Activated CD4-positive, alpha-beta T cell treated with anti-CD3 and anti-CD28 coated beads, Interleukin-2, amount 50 U/mL, for 4 hours (primary cell): ENCODE measurements around the gene IFT88.

Experiments used
- DNase-seq, 2 experiments: peaks; one replicate each; pipeline ENCODE4 v3.0.0-alpha.2; 2020

The IFT88 gene

DNA sequence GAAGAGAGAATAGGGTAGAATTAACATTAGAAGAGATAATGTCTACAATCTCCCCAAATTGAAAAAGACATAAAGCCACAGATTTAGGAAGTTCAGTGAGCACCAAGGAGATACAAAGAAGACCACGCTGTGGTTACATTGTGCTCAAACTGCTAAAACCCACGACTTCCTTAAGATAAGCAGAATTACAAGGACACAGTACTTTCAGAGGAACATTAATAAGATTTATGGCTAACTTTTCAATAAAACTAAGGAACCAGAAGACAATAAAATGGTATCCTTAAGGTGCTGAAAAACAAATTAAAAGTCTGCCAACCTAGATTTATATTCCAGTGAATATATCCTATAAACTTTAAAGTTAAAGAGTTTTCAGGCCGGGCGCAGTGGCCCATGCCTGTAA is 129.1 kb downstream of the IFT88 start:
- no peak for DNase-seq

DNA sequence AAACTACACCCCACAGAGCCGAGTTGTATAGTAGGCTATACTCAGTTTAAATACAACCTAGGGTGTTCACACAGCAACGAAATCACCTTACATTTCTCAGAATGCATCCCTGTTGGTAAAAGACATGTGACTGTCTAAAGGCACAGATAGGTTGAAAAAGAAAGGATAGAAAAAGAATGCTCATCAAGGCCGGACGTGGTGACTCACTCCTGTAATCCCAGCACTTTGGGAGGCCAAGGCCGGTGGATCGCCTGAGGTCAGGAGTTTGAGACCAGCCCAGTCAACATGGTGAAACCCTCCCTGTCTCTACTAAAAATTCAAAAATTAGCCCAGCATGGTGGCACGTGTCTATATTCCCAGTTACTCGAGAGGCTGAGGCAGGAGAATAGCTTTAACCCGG is 132.8 kb downstream of the IFT88 start:
- no peak for DNase-seq

DNA sequence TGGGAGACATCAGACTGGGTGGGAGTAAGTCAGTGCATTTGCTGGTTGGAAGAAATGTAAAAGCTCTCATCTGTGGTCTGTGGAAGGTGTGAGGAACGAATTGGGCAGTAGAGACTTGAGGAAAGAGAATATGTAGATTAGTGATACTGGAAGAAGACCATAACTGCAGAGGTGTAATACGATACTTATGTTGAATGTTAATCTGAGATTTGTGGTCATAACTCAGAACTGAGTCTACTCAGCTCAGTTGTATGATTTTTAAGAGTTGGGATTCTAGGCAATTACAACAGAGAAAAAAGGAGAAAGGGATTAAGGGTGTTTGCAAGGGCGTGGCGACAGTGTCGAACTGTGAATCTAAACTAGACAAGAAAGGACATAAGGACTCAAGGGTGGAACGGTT is 133.3 kb downstream of the IFT88 start:
- no peak for DNase-seq

DNA sequence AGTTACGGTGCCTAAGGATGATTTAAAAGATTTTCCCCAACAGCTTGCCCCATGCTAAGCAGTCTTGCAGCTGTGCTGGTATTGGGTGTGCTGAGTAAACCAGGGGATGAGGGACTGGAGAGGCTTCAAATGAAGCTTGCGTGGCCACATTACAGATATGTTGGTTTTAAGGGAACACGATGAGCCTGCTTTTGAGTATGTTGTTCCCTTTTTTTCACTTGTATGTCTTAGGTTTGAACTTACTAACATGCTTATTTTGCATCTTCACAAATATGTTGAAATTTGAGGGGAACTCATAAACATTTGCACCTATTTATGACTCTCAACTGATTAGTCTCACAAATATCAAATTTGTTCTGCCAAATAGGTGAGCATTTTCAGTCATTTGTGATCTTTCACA is 134.5 kb downstream of the IFT88 start:
- no peak for DNase-seq

DNA sequence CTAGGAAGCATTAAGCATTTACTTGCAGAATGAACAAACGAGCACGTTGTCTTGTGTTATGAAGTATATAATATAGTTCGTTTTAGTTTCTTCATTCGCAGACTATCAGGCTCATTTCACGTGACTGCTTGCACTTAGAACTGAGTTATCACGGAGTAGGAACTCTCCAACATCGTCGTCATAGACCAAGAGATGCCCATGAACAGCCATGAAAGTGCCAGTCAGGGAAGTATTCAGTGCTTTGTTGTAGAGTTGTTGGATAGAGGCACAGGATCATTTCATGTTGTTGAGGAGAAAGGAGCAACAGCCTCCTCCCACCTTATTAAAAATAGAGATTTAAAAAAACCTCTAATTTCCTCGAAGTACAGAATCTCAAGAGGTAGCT is 135.6 kb downstream of the IFT88 start:
- no peak for DNase-seq

DNA sequence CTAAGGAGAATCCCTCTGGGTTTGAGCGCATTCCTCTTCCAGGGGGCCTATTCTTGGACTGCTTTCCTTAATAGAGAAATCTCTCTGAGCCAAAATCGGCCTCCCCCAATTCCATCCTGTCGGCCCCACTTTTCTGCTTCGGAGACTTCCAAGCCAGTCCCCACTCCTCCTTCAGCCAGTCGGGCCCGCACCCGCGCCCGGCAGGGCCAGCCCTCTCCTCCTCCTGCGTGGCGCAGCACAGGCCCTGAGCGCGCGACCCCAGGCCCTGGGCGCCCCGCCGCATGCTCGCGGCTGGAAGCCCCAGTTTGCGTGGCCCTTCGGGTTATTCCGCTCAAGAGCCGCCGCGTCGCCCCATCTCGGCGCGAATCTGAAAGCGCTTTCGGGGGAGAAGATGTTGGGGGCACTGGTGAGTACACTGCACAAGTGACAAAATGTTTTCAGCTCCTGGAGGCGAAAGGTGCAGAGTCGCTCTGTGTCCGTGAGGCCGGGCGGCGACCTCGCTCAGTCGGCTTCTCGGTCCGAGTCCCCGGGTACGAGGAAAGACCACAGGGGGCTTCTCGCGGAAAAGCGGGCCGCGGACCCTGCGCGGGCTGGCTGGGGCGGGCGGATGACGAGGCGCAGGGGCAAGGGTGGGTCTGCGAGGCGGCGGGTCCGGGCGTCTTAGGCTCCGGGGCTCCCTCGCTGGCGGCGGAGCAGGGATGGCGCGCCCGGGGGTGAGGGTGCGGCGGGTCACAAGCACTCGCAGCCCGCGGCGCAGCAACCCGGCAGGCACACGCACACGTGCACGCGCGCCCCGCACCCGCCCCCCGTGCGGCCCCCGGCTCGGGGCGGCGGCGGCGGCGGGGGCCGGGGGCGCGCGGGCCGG is 136.2 kb downstream of the IFT88 start, which contains the start of gene IL17D:
Gene IL17D (plus strand): TSS at position 785 of the 865 bp plus-strand sequence. CDS start 303 bp downstream, outside the sequence.
- DNase-seq = peak; percentile 27 to 32

DNA sequence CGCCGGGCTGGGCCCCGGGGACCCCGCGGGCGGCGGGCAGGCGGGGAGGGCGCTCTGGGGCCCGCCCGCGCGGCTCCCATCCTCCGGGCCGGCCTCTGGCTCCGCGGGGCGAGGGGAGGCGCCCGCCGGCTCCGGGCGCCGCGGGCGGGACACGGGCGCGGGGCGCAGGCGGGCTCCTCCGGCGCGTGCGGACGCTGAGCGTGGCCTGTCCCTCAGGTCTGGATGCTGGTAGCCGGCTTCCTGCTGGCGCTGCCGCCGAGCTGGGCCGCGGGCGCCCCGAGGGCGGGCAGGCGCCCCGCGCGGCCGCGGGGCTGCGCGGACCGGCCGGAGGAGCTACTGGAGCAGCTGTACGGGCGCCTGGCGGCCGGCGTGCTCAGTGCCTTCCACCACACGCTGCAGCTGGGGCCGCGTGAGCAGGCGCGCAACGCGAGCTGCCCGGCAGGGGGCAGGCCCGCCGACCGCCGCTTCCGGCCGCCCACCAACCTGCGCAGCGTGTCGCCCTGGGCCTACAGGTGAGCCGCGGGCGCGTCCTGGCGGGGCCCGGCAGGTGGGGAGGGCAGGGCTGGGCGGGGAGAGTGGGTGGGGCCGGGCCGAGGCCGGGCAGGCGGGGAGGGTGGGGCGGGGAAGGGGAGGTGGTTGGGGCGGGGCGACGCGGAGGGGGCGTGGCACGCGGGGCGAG is 137.0 kb downstream of the IFT88 start:
- peak; percentile 58 to 68 for DNase-seq

DNA sequence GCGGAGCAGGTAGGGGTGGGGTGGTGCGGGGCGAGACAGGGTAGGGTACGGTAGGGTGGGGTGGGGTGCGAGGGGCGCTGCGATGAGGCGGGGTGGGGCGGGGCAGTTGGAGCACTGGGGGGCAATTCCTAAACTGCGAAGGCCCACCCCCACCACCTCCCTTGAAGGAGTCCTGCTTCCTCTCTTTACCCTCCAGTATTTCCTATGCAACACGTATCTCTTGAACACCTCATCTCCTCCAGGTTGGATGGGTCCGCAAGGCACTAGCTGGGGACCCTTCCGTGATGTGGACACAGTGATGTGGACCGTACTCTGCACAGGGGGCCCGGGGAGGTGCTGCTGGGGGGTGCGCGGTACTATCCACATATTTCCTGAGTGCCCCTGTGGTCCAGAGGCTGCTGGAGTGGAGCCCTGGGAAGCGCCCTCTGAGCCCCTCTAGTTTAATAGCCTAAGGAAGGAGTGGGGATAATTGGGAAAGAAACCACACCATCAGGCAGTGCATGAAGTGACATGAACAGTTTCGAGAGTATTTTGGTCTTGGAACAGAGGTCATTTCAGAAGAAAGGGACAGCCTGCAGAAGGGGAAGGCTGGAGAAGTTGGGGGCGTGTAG is 137.6 kb downstream of the IFT88 start:
- DNase-seq = no peak

DNA sequence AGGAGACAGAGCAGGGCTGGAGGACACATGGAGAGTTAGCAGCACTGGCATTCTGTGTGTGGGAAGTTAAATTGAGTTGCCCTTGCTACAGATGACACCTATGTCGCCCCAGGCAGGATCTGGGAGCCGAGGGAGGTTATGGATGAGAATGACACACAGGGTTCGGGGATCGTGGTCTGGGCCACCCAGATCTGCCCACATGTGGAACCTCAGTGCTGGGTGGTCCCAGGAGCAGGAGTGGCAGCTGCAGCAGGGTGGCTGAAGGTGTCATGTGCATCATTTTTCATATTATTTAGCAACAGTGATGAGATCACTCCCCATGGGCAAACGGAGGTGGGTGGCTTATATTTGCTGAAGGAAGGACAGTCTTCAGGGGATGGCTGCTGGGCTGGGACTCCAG is 139.7 kb downstream of the IFT88 start:
- DNase-seq = no peak

DNA sequence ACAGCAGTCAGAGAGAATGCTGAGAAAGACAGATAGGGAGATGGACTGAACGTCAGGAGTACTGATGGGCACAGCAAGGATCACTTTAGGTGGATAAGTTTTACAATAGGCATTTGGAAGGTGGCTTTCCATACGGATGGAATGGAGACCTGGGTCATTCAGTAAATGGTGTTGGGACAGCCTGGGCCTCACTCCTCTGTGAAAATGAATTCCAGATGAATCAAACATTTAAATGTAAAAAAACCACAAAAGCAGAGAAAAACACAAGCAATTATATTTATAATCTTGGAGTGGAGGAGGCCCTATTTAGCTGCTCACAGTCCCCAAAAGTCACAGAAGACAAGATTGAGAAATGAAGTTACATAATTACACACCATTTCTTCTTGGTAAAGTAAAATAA is 141.3 kb downstream of the IFT88 start:
- no peak for DNase-seq

DNA sequence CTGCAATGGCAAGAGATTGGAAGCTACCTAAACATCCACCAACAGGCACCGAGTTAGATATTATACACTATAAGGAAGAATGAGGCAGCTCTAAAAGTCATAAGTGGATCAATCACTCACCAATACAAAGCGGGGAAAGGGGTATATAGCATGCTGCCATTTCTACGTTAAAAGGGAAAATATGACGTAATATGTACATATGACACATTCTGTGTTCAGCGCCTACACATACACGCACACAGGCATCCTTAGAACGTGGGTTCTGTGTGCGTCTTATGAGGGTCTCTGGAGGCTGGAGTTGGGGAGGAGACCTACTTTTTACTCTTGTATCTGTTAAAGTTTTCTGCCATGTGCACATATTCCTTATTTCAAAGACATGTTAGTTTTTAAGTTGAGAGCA is 142.4 kb downstream of the IFT88 start:
- DNase-seq = no peak

DNA sequence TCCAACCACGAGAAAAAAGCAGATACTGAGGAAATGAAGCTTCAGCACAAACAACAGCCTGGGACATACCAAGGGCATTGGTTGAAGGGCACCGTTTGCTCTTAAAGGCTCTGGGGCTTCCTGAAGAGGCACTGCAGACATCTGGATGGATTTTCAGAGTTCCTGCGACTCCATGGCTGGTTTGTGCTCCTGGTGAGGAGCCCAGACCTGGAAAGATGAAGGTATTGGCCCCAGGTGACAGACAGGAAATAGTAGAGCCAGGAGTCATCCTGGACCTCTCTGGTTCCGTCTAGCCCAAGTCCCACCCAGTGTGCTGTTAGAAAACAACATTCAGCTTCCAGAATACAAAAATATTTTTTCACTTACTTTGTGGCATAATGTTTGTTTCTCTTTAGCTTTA is 142.8 kb downstream of the IFT88 start:
- DNase-seq = no peak

DNA sequence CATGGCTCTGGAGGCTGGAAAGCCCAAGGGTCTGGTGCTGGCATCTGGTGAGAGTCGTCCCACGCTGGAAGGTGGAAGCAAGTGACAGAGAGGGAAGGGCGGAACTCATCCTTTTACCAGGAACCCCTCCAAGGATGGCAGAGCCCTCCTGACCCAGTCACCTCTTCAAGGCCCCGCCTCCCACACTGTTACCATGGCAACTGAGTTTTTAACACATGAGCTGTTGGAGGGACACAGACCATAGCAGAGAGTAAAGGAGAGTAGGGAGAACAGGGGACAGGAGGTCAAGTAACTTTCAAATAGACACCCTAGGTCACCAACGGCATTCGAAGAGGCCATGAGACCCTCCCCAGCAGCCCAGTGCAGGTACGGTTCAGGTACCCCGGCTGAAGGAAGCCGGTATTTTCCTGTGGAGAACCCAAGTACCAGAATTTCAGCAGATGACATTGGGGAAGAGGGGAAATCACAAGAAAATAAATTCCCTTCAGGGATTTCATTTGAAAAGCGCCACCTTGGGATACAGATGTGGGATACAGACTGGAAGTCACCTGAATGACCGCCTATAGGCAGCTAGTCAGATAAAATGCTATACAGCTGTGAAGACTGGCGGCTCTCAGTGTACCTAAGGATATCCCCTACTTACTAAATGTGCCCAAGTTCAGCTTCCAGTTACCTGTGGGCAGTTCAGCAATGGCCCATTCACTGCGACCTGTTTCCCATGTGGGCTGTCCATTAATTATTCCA is 144.5 kb downstream of the IFT88 start:
- DNase-seq = no peak

DNA sequence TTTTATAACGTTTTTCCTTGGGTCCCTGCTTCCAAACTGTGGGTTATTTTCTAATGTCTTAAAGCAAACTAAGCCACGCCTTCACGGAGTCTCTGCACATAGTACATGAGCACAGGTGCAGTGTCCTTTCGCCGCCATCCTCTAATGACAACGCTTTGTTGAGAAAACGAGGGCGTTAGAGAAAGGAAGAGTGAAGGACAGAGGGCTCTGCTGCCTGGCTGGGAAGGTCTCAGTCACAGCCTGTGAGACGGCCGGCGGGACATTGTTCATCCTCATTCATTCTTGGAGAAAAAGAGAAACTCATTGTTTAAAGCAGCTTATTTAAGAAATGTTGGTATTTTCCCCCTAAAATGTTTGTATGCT is 146.0 kb downstream of the IFT88 start:
- DNase-seq = no peak

DNA sequence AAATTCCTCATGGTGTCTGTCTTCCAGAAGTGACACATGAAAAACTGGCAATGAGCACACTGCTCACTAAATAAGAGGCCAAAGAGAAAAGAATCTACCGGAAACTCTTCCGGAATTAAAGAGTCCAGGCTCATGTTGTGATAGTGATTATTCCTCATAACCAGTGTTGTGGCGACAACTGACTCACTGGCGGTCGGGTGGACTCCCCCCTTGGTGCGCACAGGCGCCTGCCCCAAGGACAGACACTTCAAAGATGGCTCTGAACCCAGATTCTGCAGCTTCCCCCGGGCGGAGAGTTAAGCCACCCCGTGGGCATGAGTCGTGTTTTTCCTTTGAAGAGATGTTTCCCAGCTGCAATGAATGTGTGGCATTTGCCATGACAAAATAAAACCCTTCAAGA is 146.8 kb downstream of the IFT88 start:
- no peak for DNase-seq

DNA sequence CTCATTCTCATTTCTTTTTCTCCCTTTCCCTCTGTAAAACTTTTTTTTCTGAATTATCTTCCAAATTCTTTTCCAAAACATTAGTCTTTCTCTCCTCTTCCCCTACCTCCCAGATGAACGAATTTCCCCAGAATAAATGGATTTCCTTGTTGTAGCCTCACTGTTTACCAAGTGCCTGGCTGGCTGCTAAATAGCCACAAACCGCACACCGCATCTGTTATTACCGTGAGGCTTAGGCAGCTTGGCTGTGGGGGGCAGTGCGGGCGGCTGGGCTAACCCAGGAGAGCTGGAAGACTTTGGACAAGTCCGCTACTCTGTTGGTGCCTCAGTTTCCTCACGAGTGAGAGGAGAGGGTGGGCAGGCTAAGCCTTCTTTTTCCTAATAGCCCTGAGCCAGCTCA is 147.2 kb downstream of the IFT88 start:
- no peak for DNase-seq

DNA sequence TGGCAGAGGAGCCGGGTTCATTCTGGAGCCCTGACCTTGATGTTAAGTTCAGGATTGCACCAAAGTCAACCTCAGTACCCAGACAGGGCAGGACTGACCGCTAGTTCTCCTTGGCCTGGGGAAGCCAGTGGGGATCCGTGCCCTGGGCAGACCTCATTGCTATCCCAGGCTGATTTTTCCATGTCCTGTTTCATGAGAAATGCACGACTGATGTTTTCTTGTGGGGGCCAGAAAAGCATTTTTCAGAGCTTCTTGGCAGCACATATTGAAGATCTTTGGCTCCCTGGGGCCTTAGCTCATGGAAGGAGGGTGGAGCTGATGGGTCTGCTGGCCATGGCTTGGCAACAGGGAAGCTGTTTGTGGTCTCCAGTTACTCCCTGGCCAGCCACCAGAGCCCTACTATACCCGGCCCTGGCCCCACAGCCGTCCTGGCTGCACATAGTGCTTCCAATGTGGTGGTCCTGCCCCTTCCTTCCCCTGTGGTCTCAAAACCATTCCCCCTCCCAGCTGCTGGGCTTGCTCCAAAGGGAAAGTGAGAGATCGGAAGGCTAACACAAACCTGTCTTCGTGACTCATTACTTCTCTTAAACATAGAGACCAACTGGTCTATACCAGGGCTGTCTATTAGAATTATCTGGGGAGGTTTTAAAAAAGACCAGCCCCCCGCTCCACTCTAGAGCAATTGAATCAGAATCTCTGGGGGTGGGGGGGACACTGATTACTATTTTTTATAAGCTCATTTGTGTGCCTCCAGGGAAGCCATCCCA is 147.8 kb downstream of the IFT88 start:
- no peak for DNase-seq

DNA sequence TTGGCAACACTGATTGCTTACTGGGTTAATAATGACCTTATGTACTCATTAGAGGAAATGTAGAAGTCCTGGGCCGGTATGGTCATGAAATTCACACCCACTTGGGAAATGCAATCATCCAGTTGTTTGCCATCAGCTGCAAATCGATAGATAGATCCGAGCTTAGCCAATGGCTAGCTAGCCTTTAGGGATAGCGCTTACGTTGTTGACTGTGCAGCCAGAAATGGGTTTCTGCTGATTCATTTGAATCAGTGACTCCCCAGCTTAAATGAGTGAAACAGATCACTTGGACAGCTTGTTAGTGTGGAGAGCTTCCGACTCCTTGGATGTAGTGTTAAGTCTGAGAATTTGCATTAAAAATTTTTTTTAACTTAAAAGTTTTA is 148.4 kb downstream of the IFT88 start:
- DNase-seq = no peak

DNA sequence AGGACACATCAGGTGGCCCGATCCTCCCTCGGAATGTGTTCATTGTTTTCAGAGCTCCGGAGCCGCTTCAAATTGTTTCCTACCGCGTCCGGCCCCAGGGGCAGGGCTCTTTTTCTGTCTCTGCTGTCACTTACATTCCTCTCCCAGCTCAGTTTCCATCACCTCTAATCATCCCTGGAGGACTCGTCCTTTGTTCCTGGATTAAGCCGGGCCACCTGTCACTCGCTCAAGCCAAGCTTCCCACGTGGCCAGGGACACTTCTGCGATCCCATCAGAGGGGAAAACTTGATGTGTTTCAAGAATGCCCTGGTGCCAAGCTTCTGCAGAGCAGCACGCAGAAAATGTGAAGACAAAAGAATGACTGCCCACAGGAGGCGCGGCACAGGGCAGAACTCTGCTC is 150.0 kb downstream of the IFT88 start:
- no peak for DNase-seq

DNA sequence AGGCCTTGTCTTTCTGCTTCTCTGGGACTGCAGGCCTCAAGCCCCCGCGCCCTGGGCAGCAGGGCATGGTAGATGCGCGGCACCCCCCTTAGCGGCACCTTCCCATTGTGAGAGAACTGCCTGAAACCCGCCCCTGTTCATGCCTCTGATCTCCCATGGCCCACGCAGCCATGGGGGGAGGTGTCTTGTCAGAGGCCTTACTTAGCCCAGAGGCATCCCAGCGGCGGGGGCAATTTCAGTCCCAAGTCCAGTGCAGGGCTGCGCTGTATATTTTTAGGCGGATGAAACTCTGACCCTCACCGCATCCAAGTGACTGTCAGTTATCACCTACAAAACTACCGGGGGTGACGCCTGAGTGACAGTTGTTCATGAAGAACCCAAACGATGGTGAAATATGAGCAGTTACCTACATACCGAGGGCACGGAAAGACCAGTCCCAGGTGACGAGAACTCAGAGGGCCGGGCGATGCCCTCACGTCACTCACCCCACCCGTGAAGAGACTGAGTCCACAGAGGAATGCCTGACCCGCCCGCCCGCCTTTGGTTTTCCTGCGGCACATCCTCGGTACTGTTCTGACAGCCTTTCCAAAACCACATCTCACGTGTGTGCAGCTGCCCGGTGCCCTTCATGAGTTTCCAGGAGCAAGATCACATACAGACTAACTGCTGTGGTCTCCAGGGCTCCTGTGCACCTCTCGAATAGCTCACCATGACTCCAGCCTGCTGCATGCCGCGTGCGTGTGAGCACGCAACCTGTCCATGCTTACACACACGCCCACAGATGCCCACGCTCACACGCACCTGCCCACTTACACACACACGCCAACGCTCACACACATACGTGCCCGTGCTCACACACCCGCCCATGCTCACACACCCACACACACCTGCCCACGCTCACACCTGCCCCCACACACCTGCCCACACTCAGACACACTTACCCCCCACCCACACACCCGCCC is 150.9 kb downstream of the IFT88 start:
- no peak for DNase-seq

DNA sequence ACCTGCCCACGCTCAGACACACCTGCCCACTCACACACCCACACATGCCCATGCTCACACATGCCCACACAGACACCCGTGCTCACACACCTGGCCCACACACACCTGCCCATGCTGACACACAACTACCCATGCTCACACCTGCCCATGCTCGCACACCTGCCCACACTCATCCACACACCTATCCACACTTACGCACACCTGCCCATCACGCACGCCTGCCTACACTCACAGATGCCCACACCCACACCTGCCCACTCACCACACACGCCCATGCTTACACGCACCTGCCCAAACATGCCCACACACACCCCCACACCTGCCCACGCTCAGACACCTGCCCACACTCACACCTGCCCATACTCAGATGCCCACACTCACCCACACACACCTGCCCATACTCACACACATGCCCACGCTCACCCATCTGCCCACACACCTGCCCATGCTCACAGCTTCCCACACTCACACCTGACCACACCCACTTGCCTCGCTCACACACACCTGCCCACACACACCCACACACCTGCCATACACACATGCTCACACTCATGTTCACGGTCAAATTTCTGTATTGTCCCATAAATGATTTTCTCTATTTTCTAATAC is 152.1 kb downstream of the IFT88 start:
- DNase-seq = no peak
